AG10803 (cell line): ENCODE measurements around the gene ARL6IP4.

Experiments
- DNase-seq: peaks from one replicate; pipeline ENCODE4 v3.0.0; 2010; ENCODE audit warnings: low read depth
- H3K4me3 ChIP-seq: 2 replicates; pipeline ENCODE4 v1.5.1; 2011; ENCODE audit warnings: mild to moderate bottlenecking, low read length, control low read depth
- CTCF ChIP-seq: conservative IDR thresholded peaks from 2 replicates; pipeline ENCODE4 v1.5.1; 2011; ENCODE audit warnings: mild to moderate bottlenecking, low read length, control low read depth, inconsistent platforms

The ARL6IP4 gene

DNA sequence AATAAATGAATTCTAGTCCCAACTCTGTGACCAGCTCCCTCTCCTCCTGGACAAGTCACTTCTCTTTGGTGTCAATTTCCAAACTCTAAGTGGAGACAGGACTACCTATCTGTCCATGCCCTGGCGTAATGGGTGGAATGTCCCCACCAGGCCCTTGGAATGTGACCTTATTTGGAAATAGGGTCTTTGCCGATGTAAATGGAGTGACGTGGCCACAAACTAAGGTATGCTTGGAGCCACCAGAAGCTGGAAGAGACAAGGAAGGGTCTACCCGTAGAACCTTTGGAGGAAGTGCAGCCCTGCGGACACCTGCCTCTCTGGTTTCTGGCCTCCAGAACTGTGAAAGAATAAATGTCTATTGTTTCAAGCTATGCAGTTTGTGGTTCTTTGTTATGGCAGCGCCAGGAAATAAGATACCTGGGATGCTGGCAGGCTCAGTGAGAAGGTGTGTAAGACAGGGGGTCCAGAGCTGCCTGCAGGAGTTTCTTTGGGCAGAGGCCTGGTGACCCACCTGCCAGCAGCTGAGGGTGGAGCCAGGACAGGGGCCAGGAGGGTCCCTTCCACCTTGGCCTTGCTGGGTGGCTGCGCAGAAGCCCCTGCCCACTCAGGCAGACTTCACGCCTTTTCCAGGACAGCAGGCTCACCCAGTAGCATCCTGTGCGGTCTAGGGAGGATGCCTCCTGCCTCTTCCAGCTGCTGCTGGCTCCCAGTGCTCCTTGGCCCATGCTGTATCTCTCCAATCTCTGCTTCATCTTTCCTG is 45.8 kb downstream of the ARL6IP4 start:
- TF ChIP-seq CTCF, result no peak
- DNase-seq, result no peak
- no peak overlapping the region for H3K4me3 ChIP-seq

GRCh38 chr12:123027726-123028445 is 47.4 kb downstream of the ARL6IP4 start:
- H3K4me3 ChIP-seq, result no peak overlapping the region
- DNase-seq, result no peak
- no peak for TF ChIP-seq CTCF

GRCh38 chr12:123028475-123028874 is 48.0 kb downstream of the ARL6IP4 start:
- no peak overlapping the region for H3K4me3 ChIP-seq
- no peak for DNase-seq
- TF ChIP-seq CTCF, result no peak

GRCh38 chr12:123029550-123029949 is 49.1 kb downstream of the ARL6IP4 start:
- H3K4me3 ChIP-seq, result no peak overlapping the region
- no peak for TF ChIP-seq CTCF
- no peak for DNase-seq

DNA sequence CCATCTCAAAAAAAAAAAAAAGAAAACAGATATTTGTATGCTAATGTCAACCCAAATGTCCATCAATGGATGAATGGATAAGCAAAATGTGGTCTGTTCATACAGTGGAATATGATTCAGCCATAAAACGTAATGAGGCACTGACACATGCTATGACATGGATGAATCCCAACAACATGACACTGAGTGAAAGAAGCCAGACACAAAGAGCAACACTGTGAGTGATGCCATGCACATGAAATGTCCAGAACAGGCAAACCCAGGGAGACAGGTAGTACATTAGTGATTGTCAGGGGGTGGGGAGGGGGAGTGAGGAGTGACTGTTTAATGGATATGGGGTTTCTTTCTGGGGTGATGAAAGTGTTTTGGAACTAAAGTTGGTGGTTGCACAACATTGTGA is 50.2 kb downstream of the ARL6IP4 start:
- no peak for DNase-seq
- no peak for TF ChIP-seq CTCF
- H3K4me3 ChIP-seq, result no peak overlapping the region

DNA sequence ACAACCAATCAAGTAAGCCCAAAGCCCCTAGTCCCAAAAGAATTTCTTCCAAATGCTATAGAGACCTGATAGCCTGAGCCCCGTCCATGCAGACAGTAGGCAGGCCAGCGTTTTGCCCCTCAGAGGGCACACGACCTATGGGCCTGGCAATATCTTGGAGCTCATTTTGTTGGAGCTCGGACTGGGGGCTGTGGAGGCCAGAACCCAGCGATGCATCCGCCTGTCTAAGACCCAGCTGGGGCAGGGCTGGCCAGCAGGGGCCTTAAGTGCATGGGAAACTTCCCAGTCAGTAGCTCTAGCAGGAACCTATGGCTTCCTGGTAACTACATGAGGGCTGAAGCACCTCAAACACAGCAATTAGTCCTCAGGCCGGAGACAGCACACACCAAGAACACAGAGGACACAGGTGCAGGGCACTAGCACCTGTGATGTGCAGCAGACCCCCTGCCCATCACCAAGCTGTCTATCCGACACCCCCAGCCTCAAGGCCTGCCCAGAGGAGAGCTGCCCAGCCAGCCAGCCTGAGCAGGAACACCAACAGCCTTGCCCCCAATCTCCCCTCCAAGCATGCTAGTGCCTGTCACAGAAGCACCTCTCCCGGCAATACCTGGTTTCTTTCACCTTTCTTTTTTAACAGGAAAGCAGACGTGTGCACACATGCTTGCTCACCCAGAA is 50.8 kb downstream of the ARL6IP4 start:
- DNase-seq, result no peak
- TF ChIP-seq CTCF, result no peak
- no peak overlapping the region for H3K4me3 ChIP-seq
